K562 (cell line): ENCODE measurements around the gene PRSS57. TPM values are rescaled to one million over a fixed set of nuclear protein-coding genes. Genes with fewer than 3 reads are reported as not detected.

ENCODE experiments used
- ARID1B ChIP-seq: fragments of 450-650 bp; IDR thresholded peaks from 2 replicates; pipeline ENCODE4 v1.6.1; 2016; ENCODE audit warnings: antibody characterized with exemption, mild to moderate bottlenecking, inconsistent platforms
- CLOCK ChIP-seq: fragments of 250-450 bp; sonication (Bioruptor Pico); IDR thresholded peaks from 2 replicates; pipeline ENCODE4 v1.4.0; 2020; ENCODE audit warnings: mild to moderate bottlenecking, moderate library complexity, borderline replicate concordance
- CXXC5 ChIP-seq: fragments of 250-450 bp; sonication (Bioruptor Pico); IDR thresholded peaks from 2 replicates; pipeline ENCODE4 v1.8.0; 2022; ENCODE audit warnings: inconsistent platforms, mild to moderate bottlenecking, moderate library complexity
- HDAC1 ChIP-seq, 2 experiments: fragments of 450-650 bp; IDR thresholded peaks; 2 replicates each; pipeline ENCODE4 v1.6.1; 2016 to 2017; ENCODE audit warnings: inconsistent platforms in 1 of 2, mild to moderate bottlenecking in 1 of 2, moderate library complexity in 1 of 2
- HDAC2 ChIP-seq: fragments of 450-650 bp; IDR thresholded peaks from 2 replicates; pipeline ENCODE4 v1.6.1; 2016; ENCODE audit warnings: mild to moderate bottlenecking
- HDGF ChIP-seq: fragments of 450-650 bp; IDR thresholded peaks from 2 replicates; pipeline ENCODE4 v1.6.1; 2016
- NR4A1 ChIP-seq, 2 experiments: fragments of 250-450 bp in 1 of 2; fragments of 450-650 bp in 1 of 2; sonication (Bioruptor Pico) in 1 of 2; IDR thresholded peaks; 2 replicates each; pipeline versions ENCODE4 v1.4.0 to v1.6.1; 2016 to 2020; ENCODE audit warnings: mild to moderate bottlenecking in 2 of 2, missing compliant biosample characterization in 1 of 2, missing genetic modification characterization in 1 of 2, moderate library complexity in 1 of 2
- SMARCA5 ChIP-seq: fragments of 450-650 bp; IDR thresholded peaks from 2 replicates; pipeline ENCODE4 v1.6.1; 2016
- U2AF1 ChIP-seq: fragments of 200-400 bp; formaldehyde crosslinking; optimal IDR thresholded peaks from 2 replicates; pipeline ENCODE3; 2017; ENCODE audit warnings: mild to moderate bottlenecking, low read depth, low read length, moderate library complexity
- XRCC5 ChIP-seq: fragments of 200-400 bp; formaldehyde crosslinking; IDR thresholded peaks from 2 replicates; pipeline ENCODE4 v1.6.1; 2017; ENCODE audit warnings: low read depth, mild to moderate bottlenecking, low read length
- ZFP36 ChIP-seq: fragments of 150-350 bp; IDR thresholded peaks from 2 replicates; pipeline ENCODE4 v1.6.1; 2018; ENCODE audit warnings: low read length, low read depth; ENCODE audit not compliant: partially characterized antibody
- ZFX ChIP-seq: sonication (generic); formaldehyde crosslinking; IDR thresholded peaks from 2 replicates; pipeline ENCODE4 v1.8.0; 2022; ENCODE audit warnings: mild to moderate bottlenecking, missing genetic modification reagents, moderate library complexity
- polyA plus RNA-seq, 8 experiments: library from polyadenylated mRNA; depleted of rRNA in 4 of 8; stranded (reverse) in 5 of 8; unstranded in 3 of 8; fragments of >200 nt; fragmentation: Nextera tagmentation in 2 of 8; fragmentation: Illumina TruSeq in 1 of 8; extraction: Ambion mirVana in 2 of 8; extraction: Trizol in 1 of 8; gene quantifications; 2 replicates each; pipeline versions ENCODE4 v1.2.1 to v1.2.3, GENCODE V29; 2011 to 2014; ENCODE audit warnings: inconsistent platforms in 1 of 8, missing spikeins in 1 of 8
- total RNA-seq, 7 experiments: library from RNA; depleted of rRNA in 6 of 7; stranded (reverse); fragments of >200 nt in 6 of 7; fragmentation: Illumina TruSeq in 2 of 7; extraction: Trizol in 2 of 7; gene quantifications; 2 replicates each; pipeline versions ENCODE4 v1.2.1 to v1.2.3, GENCODE V29; 2011 to 2021; ENCODE audit warnings: low replicate concordance in 1 of 7
- TF ChIP-seq, protein P1 (sequence below): fragments of 450-650 bp; formaldehyde crosslinking; conservative IDR thresholded peaks from 2 replicates; pipeline ENCODE4 v1.4.0; 2022; ENCODE audit warnings: mild to moderate bottlenecking, missing genetic modification characterization

The PRSS57 gene
- total and polyA plus RNA-seq, 9 of the 15 experiments (the other 6 are each of a cell fraction or from before 2014, with no cell fraction given) = 0.06 to 2.5 (median 1.3) TPM; not detected in 3

- TF ChIP-seq NR4A1 (CRISPR knock-in tag; IDR thresholded peaks at IDR 0.05) (0 out of 2 replicates have a peak, but pooled peaks have one; percentile 37), NR4A1 (tag; IDR thresholded peaks at IDR 0.05) (no peak), SMARCA5 (peak; percentile 92), HDGF (peak; percentile 85), CXXC5 (CRISPR knock-in tag) (no peak), CLOCK (no peak), XRCC5 (0 out of 2 replicates have a peak, but pooled peaks have one; percentile 47), ARID1B (peak; percentile 24; the same call in 1 of the 2 replicates), U2AF1 (no peak), HDAC2 (peak; percentile 93), HDAC1 (IDR thresholded peaks at IDR 0.05) (peak in 1 of 2 experiments; percentile 56; a peak in 1 of 4 replicates), ZFX (peak; percentile 48), ZFP36 (peak; percentile 94)
- TF ChIP-seq, protein P1, sequence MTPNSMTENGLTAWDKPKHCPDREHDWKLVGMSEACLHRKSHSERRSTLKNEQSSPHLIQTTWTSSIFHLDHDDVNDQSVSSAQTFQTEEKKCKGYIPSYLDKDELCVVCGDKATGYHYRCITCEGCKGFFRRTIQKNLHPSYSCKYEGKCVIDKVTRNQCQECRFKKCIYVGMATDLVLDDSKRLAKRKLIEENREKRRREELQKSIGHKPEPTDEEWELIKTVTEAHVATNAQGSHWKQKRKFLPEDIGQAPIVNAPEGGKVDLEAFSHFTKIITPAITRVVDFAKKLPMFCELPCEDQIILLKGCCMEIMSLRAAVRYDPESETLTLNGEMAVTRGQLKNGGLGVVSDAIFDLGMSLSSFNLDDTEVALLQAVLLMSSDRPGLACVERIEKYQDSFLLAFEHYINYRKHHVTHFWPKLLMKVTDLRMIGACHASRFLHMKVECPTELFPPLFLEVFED = 0 out of 2 replicates have a peak, but pooled peaks have one; percentile 50
These were observed 8.0 kb upstream of the PRSS57 start (continued) for GRCh38 chr19:703329-703650.
